Skin epidermis (tissue), 12 donors: ENCODE data around the gene WDR37.

ENCODE experiments used
- H3K27ac ChIP-seq, 21 experiments: fragments of 200-600 bp; sonication (generic) in 11 of 21; one replicate each; pipeline ENCODE4 v1.5.0; 2020; ENCODE audit warnings: mild to moderate bottlenecking in 3 of 21, inconsistent platforms in 2 of 21, moderate library complexity in 2 of 21
- H3K4me3 ChIP-seq, 7 experiments: fragments of 200-600 bp; sonication (generic) in 2 of 7; one replicate each; pipeline ENCODE4 v1.5.0; 2020; ENCODE audit warnings: inconsistent platforms in 2 of 7, mild to moderate bottlenecking in 2 of 7, moderate library complexity in 1 of 7

Gene WDR37

DNA sequence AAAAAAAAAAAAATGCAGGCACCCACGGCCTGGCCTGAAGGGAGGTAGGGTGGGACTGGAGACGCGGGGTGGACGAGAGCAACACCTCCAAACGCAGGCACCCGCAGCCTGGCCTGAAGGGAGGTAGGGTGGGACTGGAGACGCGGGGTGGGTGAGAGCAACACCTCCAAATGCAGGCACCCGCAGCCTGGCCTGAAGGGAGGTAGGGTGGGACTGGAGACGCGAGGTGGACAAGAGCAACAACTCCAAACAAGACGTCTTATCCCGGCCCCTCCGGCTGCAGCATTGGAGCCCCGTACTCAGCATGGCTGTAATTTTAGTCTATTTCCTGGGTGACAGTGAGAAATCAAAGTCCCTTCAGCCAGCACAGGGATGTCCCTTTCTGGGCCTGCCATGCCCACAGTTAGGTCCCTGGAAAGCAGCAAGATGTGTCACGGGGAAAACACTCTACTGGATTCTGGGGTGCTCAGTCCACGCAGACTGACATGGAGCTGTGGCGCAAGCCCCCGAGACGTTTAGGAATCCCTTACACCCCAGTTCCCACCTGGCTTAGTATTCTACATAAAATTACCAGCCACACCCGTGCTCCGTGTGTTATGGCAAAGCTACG, 119.9 kb downstream of the WDR37 start:
- H3K27ac ChIP-seq, result no peak overlapping the region
- H3K4me3 ChIP-seq, result no peak overlapping the region

DNA sequence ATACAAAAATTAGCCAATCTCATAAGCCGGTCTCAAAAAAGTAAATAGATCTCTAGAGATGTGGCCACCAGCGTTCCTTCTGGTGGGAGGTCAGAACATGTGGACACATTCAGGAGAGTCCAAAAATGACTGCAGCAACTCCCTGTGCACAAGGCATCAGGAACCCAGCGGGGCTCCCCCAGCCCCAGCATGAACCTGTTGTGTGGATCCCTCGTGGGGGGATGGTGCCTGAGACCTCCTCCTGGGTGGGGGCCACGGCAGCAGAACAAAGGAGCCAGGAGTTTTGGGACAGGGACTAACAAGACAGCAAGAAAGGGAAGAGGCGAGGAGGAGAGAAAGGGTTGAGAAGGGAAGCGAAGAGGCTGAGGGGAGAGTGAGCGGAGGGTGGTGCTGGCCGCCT, 121.8 kb downstream of the WDR37 start:
- no peak overlapping the region for H3K27ac ChIP-seq
- no peak overlapping the region for H3K4me3 ChIP-seq

DNA sequence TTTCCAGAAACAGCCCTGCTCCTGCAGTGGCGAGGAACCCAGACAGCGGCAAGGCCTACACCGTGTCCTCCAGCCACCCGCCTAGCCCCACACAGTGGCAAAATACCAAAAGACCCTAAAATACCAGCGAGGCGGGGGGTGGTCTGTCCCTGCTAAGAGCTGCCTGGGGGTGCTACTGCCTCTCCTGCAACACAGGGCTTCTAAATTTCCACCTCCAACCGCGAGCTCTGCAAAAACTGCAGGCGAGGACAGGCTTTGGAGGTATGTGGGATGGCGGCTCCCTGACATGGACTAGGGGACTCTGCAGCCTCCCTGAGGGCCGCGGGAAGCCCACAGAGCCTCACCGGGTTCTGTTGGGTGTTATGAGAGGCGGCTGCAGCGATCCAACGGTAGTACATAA, 122.3 kb downstream of the WDR37 start:
- Histone ChIP-seq H3K27ac (no peak overlapping the region), H3K4me3 (no peak overlapping the region)

DNA sequence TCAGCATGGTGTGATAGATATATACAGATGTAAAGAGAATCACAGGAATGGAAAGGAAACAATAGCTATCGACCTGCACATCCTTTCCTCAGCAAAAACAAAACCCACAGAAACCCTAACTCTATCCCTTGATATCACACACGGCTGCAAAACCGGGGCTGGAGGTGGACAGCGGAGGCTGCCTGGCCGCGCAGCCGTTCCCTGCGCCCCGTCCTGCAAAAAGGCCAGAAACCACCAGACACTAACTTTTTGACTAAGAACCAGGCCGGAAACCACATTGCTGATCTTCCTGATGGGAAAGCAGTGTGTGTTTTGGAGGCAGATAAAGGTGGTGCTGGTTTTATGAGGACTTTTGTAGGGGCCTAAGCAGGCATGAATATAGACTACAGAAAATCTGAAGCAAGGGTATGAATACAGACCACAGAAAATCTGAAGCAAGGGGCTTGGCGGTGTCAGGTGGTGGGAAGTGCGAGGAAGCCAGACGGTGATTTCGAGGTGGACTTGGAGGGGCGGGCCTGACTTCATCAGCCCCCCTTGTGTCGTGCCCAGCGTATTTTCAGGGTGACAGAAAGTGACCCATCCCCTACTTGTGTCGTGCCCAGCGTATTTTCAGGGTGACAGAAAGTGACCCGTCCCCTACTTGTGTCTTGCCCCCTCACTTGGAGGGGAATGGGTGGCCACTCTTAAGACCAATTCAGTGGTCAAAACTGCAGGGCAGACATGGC, 123.3 kb downstream of the WDR37 start:
- H3K27ac ChIP-seq, result no peak overlapping the region

DNA sequence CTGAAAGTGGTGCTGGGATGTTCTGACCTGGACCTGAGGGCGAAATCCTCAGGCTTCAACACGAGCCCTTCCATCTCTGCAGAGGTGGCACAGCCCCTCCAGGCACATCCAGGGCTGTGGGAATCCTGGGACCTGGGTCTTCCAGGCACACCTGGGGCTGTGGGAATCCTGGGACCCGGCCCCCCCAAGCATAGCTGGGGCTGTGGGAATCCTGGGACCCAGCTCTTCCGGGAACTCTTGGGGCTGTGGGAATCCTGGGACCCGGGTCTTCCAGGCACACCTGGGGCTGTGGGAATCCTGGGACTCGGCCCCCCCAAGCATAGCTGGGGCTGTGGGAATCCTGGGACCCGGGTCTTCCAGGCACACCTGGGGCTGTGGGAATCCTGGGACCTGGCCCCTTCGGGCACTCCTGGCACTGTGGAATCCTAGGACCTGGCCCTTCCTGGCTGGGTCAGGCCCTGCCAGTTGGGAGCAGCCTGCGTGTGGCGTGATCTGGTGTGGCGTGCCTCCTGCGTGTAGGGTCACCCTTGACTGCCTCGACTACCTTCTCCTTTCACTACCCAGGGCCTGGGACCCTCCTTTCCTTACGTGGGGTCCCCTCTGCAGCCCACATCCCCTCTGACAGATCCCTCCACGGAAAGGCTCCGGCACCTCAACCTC, 124.0 kb downstream of the WDR37 start:
- H3K27ac ChIP-seq, result no peak overlapping the region

More for the DNA sequence above, 123.3 kb downstream of the WDR37 start:
- no peak overlapping the region for H3K4me3 ChIP-seq

DNA sequence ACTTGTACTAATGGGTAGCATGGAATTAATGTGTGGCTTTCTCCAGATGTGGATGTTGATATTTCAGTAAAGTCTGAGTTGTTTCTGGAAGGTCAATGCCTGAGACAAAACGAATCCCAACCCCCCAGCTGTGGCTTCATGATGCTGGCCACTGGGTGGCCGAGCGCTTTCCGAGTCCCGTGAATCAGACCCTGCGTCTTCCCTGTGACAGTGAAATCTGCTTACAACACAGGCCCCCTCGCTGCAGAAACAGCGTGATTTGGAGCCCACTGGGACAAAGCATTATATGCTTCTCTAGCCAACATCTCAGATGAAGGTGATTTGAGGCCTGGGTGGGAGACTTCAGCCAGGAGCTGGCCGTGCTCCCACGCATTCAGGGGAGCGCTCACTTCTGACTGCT, 124.7 kb downstream of the WDR37 start:
- Histone ChIP-seq H3K4me3 (no peak overlapping the region), H3K27ac (no peak overlapping the region)

More for the DNA sequence above, 124.0 kb downstream of the WDR37 start:
- no peak overlapping the region for H3K4me3 ChIP-seq
